22Rv1 (cell line): ENCODE data around the gene RAP2B.

Source experiments
- CTCF ChIP-seq: fragments of 450-650 bp; IDR thresholded peaks from 2 replicates; pipeline ENCODE4 v1.5.1; 2017; ENCODE audit warnings: mild to moderate bottlenecking
- ZFX ChIP-seq: fragments of 450-650 bp; IDR thresholded peaks from 2 replicates; pipeline ENCODE4 v1.6.1; 2017; ENCODE audit warnings: antibody characterized with exemption, borderline replicate concordance

GRCh38 chr3:153209596-153209995 is 47.6 kb downstream of the RAP2B start:
- TF ChIP-seq CTCF (no peak), ZFX (no peak)
